Adrenal gland (tissue), 5 donors: Measurements from ENCODE around the gene FAM181A.

Source experiments
- POLR2A ChIP-seq, 2 donors: fragments of 450-650 bp; IDR thresholded peaks; one replicate each; pipeline ENCODE4 v1.6.1; 2017; ENCODE audit warnings: antibody characterized with exemption in 2 of 2, mild to moderate bottlenecking in 2 of 2, moderate library complexity in 1 of 2
- TF ChIP-seq, protein P1 (sequence below), 6 experiments: fragments of 450-650 bp in 4 of 6; fragments of 200-600 bp in 2 of 6; sonication (generic) in 1 of 6; IDR thresholded peaks; 1 replicate in 5 of 6; 2 replicates in 1 of 6; pipeline versions ENCODE4 v1.5.1 to v1.8.0; 2016 to 2021; ENCODE audit warnings: antibody characterized with exemption in 6 of 6, mild to moderate bottlenecking in 2 of 6, moderate library complexity in 1 of 6
- donor health status: DM: no; HTN: no; CAD: no.

- TF ChIP-seq, protein P1, sequence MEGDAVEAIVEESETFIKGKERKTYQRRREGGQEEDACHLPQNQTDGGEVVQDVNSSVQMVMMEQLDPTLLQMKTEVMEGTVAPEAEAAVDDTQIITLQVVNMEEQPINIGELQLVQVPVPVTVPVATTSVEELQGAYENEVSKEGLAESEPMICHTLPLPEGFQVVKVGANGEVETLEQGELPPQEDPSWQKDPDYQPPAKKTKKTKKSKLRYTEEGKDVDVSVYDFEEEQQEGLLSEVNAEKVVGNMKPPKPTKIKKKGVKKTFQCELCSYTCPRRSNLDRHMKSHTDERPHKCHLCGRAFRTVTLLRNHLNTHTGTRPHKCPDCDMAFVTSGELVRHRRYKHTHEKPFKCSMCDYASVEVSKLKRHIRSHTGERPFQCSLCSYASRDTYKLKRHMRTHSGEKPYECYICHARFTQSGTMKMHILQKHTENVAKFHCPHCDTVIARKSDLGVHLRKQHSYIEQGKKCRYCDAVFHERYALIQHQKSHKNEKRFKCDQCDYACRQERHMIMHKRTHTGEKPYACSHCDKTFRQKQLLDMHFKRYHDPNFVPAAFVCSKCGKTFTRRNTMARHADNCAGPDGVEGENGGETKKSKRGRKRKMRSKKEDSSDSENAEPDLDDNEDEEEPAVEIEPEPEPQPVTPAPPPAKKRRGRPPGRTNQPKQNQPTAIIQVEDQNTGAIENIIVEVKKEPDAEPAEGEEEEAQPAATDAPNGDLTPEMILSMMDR (IDR thresholded peaks at IDR 0.05) = no peak
- no peak for TF ChIP-seq POLR2A (IDR thresholded peaks at IDR 0.05)
Observed at GRCh38 chr14:93929048-93929535, 1.9 kb downstream of the FAM181A start.
